Measurements from ENCODE around the gene GTF3C1.
"Not testable (repeated sequence)": the region's sequence is repeated elsewhere in the genome, so short reads cannot be mapped to it uniquely, and the experiment has no call there.

GTF3C1 gene

GRCh38 chr16:27434141-27435051 is 115.3 kb downstream of the GTF3C1 start:
- no peak for DNase-seq (ENCODE audit: low read depth)
- no peak overlapping the region for H3K4me3 ChIP-seq (ENCODE audit: low read length)
- TF ChIP-seq CTCF (IDR thresholded peaks at IDR 0.05; ENCODE audit: insufficient read depth, low read depth, low read length, missing control alignments): no peak

DNA sequence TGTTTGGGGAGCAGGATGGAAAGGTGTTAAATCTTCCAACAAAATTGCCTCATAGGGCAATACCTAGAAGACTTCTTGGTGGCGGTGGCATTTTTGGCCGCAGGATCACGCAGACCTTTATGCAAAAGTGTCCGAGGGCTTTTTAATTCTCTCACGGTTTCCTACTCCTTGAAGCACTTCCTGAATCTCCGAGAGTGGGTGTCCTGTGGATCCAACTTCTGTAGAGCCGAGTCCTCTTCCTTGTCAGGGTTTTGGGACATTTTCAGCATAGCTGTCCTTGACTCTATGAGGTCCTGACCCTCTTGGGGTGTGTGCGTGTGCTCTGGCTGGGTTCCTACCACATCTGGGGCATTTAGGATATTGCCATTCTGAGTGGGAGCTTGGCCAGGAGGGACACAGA is 116.1 kb downstream of the GTF3C1 start:
- no peak for DNase-seq (ENCODE audit: low read depth)
- TF ChIP-seq CTCF (IDR thresholded peaks at IDR 0.05; ENCODE audit: insufficient read depth, low read depth, low read length, missing control alignments): no peak
- no peak overlapping the region for H3K4me3 ChIP-seq (ENCODE audit: low read length)

DNA sequence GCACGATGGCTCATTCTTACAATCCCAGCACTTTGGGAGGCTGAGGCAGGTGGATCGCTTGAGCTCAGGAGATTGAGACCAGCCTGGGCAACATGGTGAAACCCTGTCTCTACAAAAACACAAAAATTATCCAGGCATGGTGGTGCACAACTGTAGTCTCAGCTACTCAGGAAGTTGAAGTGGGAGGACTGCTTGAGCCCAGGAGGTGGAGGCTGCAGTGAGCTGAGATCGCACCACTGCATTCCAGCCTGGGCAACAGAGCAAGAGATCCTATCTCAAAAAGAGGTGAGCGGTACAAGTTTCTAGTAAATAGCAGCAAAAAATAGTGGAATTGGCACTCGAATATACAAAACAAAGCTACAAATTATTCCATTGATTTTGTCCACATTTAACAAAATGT is 116.5 kb downstream of the GTF3C1 start:
- H3K4me3 ChIP-seq (ENCODE audit: low read length); DNase-seq (ENCODE audit: low read depth): not testable (repeated sequence)

DNA sequence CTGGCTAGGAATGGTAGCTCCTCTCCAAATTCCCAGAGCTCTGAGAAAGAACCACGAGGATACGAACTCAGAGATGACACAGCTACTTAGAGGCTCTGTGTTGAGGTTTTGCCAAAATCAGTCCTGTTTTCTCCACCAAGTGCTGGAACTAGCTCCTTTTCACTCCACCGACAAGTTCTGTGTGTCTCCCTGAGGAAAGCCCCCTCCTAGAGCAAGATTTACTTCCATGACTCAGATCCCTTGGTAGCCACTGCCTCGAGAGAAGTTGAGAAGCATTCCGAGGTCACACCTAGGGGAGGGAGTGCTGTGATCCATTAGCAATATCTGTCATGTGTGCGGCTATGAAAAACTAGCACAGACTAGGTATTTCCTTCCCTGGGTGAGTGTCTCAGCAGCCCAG is 117.2 kb downstream of the GTF3C1 start:
- no peak overlapping the region for H3K4me3 ChIP-seq (ENCODE audit: low read length)
- DNase-seq (ENCODE audit: low read depth): peak; percentile 85
- TF ChIP-seq CTCF (IDR thresholded peaks at IDR 0.05; ENCODE audit: insufficient read depth, low read depth, low read length, missing control alignments): no peak

- no peak overlapping the region for H3K4me3 ChIP-seq (ENCODE audit: low read length)
- DNase-seq (ENCODE audit: low read depth): peak; percentile 92
- no peak for TF ChIP-seq CTCF (IDR thresholded peaks at IDR 0.05; ENCODE audit: insufficient read depth, low read depth, low read length, missing control alignments)
Measured at GRCh38 chr16:27431773-27432532, 117.8 kb downstream of the GTF3C1 start.

DNA sequence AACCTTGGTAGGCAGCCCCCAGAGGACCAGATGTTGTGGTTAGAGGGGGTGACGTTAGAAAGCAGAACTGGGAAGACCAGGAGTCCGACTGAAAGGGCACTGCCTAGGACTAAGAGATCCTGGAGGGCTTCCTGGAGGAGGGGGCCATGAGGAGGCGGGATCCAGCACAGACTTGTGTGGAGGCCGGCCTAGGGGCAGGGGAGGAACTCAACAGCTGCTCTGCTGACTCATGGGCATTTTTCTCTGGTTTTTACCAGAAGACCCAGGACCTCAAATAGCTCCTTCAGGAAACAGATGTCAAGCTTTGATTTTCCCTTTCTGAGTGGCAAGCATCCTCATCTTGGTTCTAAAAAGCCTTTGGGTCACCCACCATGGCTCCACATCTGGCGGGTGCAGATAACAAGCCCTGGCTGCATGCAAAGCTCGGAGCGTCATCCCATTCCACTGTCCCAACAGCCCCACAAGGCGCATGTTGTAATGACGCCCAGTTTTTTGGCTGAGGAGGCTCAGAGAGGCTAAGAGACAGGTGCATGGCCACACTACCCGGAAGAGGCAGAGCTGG is 118.7 kb downstream of the GTF3C1 start:
- H3K4me3 ChIP-seq (ENCODE audit: low read length): no peak overlapping the region
- DNase-seq (ENCODE audit: low read depth): no peak
- TF ChIP-seq CTCF (IDR thresholded peaks at IDR 0.05; ENCODE audit: insufficient read depth, low read depth, low read length, missing control alignments): no peak

DNA sequence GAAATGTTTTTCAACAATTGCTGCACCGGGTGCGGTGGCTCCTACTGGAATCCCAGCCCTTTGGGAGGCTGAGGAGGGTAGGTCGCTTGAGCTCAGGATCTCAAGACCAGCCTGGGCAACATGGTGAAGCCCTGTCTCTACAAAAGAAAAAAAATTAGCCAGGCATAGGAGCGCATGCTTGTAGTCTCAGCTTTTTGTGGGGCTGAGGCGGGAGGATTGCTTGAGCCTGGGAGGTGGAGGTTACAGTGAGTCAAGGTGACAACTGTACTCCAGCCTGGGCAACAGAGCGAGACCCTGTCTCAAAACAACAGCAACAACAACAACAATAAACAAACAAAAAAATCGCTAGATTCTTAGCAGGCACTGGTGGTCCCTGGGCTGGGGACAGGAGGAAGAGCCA is 119.2 kb downstream of the GTF3C1 start:
- DNase-seq (ENCODE audit: low read depth): no peak
- H3K4me3 ChIP-seq (ENCODE audit: low read length): no peak overlapping the region
- no peak for TF ChIP-seq CTCF (IDR thresholded peaks at IDR 0.05; ENCODE audit: insufficient read depth, low read depth, low read length, missing control alignments)

All from epithelial cell of esophagus (primary cell).